HCT116 (cell line): Measurements from ENCODE around the gene LRRC2. TPM values are rescaled to one million over a fixed set of nuclear protein-coding genes. Genes with fewer than 3 reads are reported as not detected.

Experiments
- ATAC-seq: fragments of 200-7000 bp; cut with Tn5 transposase; 2 replicates; pipeline ENCODE4 v1.9.1; 2020; ENCODE audit warnings: mild to moderate bottlenecking, moderate library complexity
- BruUV-seq: library from RNA; stranded (reverse); fragments of 400-500 nt; replicated peaks from 2 replicates; lab custom pipeline; 2021; lab: Mats Ljungman, UMichigan
- CTCF ChIA-PET: fragments of 300-600 bp; sonication (Branson Sonifier 250); formaldehyde crosslinking; loops from one replicate; lab custom pipeline; 2021; ENCODE audit warnings: antibody characterized with exemption; lab: Charles Lee
- POLR2A ChIA-PET: fragments of 300-600, 350-600 bp; sonication (Branson Sonifier 250); formaldehyde crosslinking; loops from one replicate; lab custom pipeline; 2021; ENCODE audit warnings: antibody characterized with exemption; lab: Charles Lee
- RAD21 ChIA-PET, 2 experiments: fragments of 300-600 bp; sonication (Branson Sonifier 250); formaldehyde crosslinking; loops; one replicate each; lab custom pipeline; 2023; ENCODE audit warnings: low total read pairs in 2 of 2; ENCODE audit not compliant: uncharacterized antibody in 2 of 2, unreplicated experiment in 2 of 2, low non-redundant PET in 1 of 2; lab: Charles Lee
- DNase-seq: peaks from one replicate; pipeline ENCODE4 v3.0.0-alpha.2; 2010; ENCODE audit warnings: low read depth, low spot score
- H2AFZ ChIP-seq: fragments of 200-600 bp; shearing (Covaris generic), sonication (generic); 2 replicates; pipeline ENCODE4 v1.6.1; 2017; ENCODE audit warnings: low read depth, mixed run types, mixed read lengths, antibody characterized with exemption, low read length; ENCODE audit not compliant: poor library complexity, severe bottlenecking
- H3K27ac ChIP-seq: 2 replicates; pipeline ENCODE4 v1.5.1; 2012; ENCODE audit warnings: low read depth, low read length
- H3K27me3 ChIP-seq: fragments of 200-600 bp; sonication (generic); 2 replicates; pipeline ENCODE4 v1.6.1; 2016; ENCODE audit warnings: mixed run types, low read length, mixed read lengths; ENCODE audit not compliant: insufficient read depth
- H3K36me3 ChIP-seq, 2 experiments: fragments of 200-500 bp in 1 of 2; fragments of 200-600 bp in 1 of 2; sonication (Bioruptor generic) in 1 of 2; sonication (generic) in 1 of 2; 2 replicates each; pipeline versions ENCODE4 v1.5.1 to v1.6.1; 2014 to 2016; ENCODE audit warnings: low read length in 2 of 2, inconsistent platforms in 1 of 2, mixed read lengths in 1 of 2, mixed run types in 1 of 2; ENCODE audit not compliant: insufficient read depth in 2 of 2, control insufficient read depth in 1 of 2
- H3K4me1 ChIP-seq, 2 experiments: fragments of 200-600 bp in 1 of 2; sonication (generic) in 1 of 2; 2 replicates each; pipeline versions ENCODE4 v1.5.1 to v1.6.1; 2012 to 2017; ENCODE audit warnings: low read length in 2 of 2, inconsistent platforms in 1 of 2, mild to moderate bottlenecking in 1 of 2, mixed read lengths in 1 of 2, mixed run types in 1 of 2, moderate library complexity in 1 of 2; ENCODE audit not compliant: insufficient read depth in 2 of 2, control insufficient read depth in 1 of 2
- H3K4me2 ChIP-seq: fragments of 200-600 bp; sonication (generic); 2 replicates; pipeline ENCODE4 v1.6.1; 2017; ENCODE audit warnings: mixed run types, low read length, mixed read lengths
- H3K4me3 ChIP-seq, 2 experiments: fragments of 200-600 bp in 1 of 2; sonication (generic) in 1 of 2; replicated peaks in 1 of 2; 2 replicates each; pipeline ENCODE4 v1.5.1; 2011 to 2016; ENCODE audit warnings: low read length in 2 of 2, control low read depth in 1 of 2, low read depth in 1 of 2, mild to moderate bottlenecking in 1 of 2, mixed read lengths in 1 of 2, mixed run types in 1 of 2
- H3K79me2 ChIP-seq: fragments of 200-600 bp; sonication (generic); 2 replicates; pipeline ENCODE4 v1.6.1; 2017; ENCODE audit warnings: mild to moderate bottlenecking, mixed run types, low read length, moderate library complexity, mixed read lengths; ENCODE audit not compliant: insufficient read depth
- H3K9ac ChIP-seq: fragments of 200-600 bp; sonication (generic); 2 replicates; pipeline ENCODE4 v1.6.1; 2016; ENCODE audit warnings: low read length, mixed read lengths
- H3K9me2 ChIP-seq: fragments of 200-600 bp; sonication (generic), shearing (Covaris generic); 2 replicates; pipeline ENCODE4 v1.6.1; 2017; ENCODE audit warnings: mixed run types, mild to moderate bottlenecking, moderate library complexity; ENCODE audit not compliant: insufficient read depth
- H3K9me3 ChIP-seq, 2 experiments: fragments of 200-500 bp in 1 of 2; fragments of 200-600 bp in 1 of 2; sonication (Bioruptor generic) in 1 of 2; sonication (generic) in 1 of 2; 2 replicates each; pipeline ENCODE4 v1.6.1; 2014 to 2017; ENCODE audit warnings: low read length in 2 of 2, mixed read lengths in 2 of 2, inconsistent platforms in 1 of 2, low read depth in 1 of 2, mild to moderate bottlenecking in 1 of 2, mixed run types in 1 of 2, moderate library complexity in 1 of 2; ENCODE audit not compliant: control insufficient read depth in 1 of 2, insufficient read depth in 1 of 2
- H4K20me1 ChIP-seq: fragments of 200-600 bp; sonication (generic), shearing (Covaris generic); 2 replicates; pipeline ENCODE4 v1.6.1; 2017; ENCODE audit warnings: mixed run types, mild to moderate bottlenecking, moderate library complexity; ENCODE audit not compliant: insufficient read depth
- CBX3 ChIP-seq: IDR thresholded peaks from 2 replicates; pipeline ENCODE4 v1.6.1; 2012; ENCODE audit warnings: low read depth
- EGR1 ChIP-seq: IDR thresholded peaks from 2 replicates; pipeline ENCODE4 v1.6.1; 2012; ENCODE audit warnings: low read depth
- MAX ChIP-seq: IDR thresholded peaks from 2 replicates; pipeline ENCODE4 v1.6.1; 2012
- POLR2AphosphoS5 ChIP-seq: IDR thresholded peaks from 2 replicates; pipeline ENCODE4 v1.6.1; 2011; ENCODE audit warnings: mild to moderate bottlenecking, low read depth, low read length, moderate library complexity
- RAD21 ChIP-seq: IDR thresholded peaks from 2 replicates; pipeline ENCODE4 v1.6.1; 2012; ENCODE audit warnings: low read depth, mild to moderate bottlenecking
- YY1 ChIP-seq: IDR thresholded peaks from 2 replicates; pipeline ENCODE4 v1.6.1; 2011; ENCODE audit warnings: low read length, low read depth, moderate library complexity, mild to moderate bottlenecking; ENCODE audit not compliant: insufficient replicate concordance; ENCODE audit errors: extremely low read depth
- ZBTB33 ChIP-seq: IDR thresholded peaks from 2 replicates; pipeline ENCODE4 v1.6.1; 2011; ENCODE audit warnings: mild to moderate bottlenecking, low read length, moderate library complexity; ENCODE audit not compliant: insufficient replicate concordance; ENCODE audit errors: extremely low read depth
- intact Hi-C: fragments of 100-400 bp; cut with micrococcal nuclease; formaldehyde crosslinking; loops from 2 replicates; pipeline ENCODE4 v1.10.0; 2022
- total RNA-seq: library from RNA; stranded (reverse); gene quantifications from one replicate; pipeline ENCODE4 v1.2.1, GENCODE V29; 2021; ENCODE audit not compliant: unreplicated experiment
- TF ChIP-seq, protein P1 (sequence below): IDR thresholded peaks from 2 replicates; pipeline ENCODE4 v1.6.1; 2012
- TF ChIP-seq, protein P2 (sequence below): IDR thresholded peaks from 2 replicates; pipeline ENCODE4 v1.6.1; 2012; ENCODE audit warnings: low read depth

Gene LRRC2
- total RNA-seq, 1 experiment from 2014 or later, result not detected

DNA sequence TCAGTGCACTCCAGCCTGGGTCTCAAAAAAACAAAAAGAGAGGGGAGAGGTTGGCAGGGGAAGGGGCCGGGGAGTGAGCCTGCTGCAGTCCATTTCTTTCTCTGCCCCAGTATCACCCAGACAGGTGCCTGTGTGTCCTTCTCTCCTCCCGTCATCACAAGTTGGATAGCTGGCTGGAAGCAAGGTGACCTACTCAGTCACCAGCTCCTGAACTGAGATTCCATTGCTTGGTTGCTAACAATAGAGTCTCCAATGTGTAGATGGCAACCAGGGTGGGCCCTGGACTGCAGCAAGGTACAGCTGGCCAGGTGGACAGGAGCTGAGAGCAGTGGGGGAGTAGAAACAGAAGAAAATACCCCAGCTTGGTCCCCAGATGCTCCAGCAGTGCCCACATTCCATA lies 4.6 kb downstream of the LRRC2 start (continued):
- TF ChIP-seq MAX (no peak), RAD21 (no peak), ZBTB33 (no peak)
- TF ChIP-seq, all 23 proteins: peak for 0

DNA sequence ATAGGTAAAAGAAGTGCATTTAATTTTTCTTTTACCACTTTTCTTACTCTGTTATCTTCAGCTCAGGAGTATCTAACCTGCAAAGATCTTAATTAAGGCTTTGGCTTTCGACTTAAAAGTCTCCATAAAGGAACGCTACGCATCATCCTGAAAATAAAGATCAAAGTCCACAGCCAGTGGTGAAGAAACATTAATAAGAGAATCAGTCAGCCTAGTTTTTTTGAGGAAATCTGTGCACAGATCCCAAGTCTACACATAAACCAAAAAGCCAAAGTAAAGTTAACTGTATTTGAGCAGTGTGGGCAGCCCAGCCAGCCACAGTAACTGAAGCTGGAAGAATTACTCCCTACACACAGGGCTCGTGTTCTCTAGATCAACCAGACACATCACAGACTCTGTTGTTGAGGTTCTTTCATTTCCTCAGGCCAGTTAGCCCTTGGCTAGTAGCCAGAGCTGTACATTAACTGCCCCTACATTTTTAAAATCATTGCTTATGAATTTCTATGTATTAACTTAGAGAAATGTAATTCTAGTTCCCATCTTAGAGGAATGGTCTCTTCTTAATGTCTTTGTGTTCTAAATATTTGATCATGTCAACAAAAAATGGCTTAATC lies 6.9 kb downstream of the LRRC2 start:
- Histone ChIP-seq H4K20me1 (no peaks in the 10 kb centered on the region), H3K9me2 (no peaks in the 10 kb centered on the region), H3K9me3 (no peaks in the 10 kb centered on the region), H3K36me3 (no peaks in the 10 kb centered on the region), H3K79me2 (no peaks in the 10 kb centered on the region), H3K27me3 (no peaks in the 10 kb centered on the region), H3K4me2 (peak overlapping the region; percentile 84), H2AFZ (peak overlapping the region; percentile 94), H3K9ac (no peak overlapping the region), H3K27ac (no peak overlapping the region), H3K4me1 (peaks cover 3 to 26% of the 10 kb centered on the region in 2 experiments; a peak in 3 of 4 replicates), H3K4me3 (peak overlapping the region; percentile 46 to 58; a peak in 3 of 4 replicates)
- ATAC-seq, result no peak
- CTCF ChIA-PET, result interaction anchor here (0.6 to 4.4 kb wide), 18 partner anchors 10 to 189 kb away, joined by 3 to 144 read pairs (median 7); partner anchors contain the start of gene RTP3
- intact Hi-C loops, result loop anchor here (2.0 to 5.0 kb wide), 3 partner anchors 62 to 622 kb away; partner anchors contain the start of genes CCR5 and RTP3
- BruUV-seq, result no TSS peak
- RAD21 ChIA-PET, result interaction anchor here (0.8 to 2.0 kb wide), 3 partner anchors 9 to 71 kb away, joined by 3 to 21 read pairs (median 21); no protein-coding TSS in a partner anchor
- DNase-seq, result no peak
- TF ChIP-seq, protein P1, sequence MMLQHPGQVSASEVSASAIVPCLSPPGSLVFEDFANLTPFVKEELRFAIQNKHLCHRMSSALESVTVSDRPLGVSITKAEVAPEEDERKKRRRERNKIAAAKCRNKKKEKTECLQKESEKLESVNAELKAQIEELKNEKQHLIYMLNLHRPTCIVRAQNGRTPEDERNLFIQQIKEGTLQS, result no peak
- no peak for TF ChIP-seq YY1
- TF ChIP-seq EGR1, result no peak
- TF ChIP-seq POLR2AphosphoS5, result no peak
- no peak for TF ChIP-seq CBX3
- TF ChIP-seq, protein P2, sequence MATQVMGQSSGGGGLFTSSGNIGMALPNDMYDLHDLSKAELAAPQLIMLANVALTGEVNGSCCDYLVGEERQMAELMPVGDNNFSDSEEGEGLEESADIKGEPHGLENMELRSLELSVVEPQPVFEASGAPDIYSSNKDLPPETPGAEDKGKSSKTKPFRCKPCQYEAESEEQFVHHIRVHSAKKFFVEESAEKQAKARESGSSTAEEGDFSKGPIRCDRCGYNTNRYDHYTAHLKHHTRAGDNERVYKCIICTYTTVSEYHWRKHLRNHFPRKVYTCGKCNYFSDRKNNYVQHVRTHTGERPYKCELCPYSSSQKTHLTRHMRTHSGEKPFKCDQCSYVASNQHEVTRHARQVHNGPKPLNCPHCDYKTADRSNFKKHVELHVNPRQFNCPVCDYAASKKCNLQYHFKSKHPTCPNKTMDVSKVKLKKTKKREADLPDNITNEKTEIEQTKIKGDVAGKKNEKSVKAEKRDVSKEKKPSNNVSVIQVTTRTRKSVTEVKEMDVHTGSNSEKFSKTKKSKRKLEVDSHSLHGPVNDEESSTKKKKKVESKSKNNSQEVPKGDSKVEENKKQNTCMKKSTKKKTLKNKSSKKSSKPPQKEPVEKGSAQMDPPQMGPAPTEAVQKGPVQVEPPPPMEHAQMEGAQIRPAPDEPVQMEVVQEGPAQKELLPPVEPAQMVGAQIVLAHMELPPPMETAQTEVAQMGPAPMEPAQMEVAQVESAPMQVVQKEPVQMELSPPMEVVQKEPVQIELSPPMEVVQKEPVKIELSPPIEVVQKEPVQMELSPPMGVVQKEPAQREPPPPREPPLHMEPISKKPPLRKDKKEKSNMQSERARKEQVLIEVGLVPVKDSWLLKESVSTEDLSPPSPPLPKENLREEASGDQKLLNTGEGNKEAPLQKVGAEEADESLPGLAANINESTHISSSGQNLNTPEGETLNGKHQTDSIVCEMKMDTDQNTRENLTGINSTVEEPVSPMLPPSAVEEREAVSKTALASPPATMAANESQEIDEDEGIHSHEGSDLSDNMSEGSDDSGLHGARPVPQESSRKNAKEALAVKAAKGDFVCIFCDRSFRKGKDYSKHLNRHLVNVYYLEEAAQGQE, result no peak
- TF ChIP-seq, all 23 proteins: peak for 0
- POLR2A ChIA-PET, result interaction anchor here (1.0 to 1.5 kb wide), 2 partner anchors 17 to 70 kb away, joined by 4 to 7 read pairs; no protein-coding TSS in a partner anchor
